HG02981 (cell line): ENCODE data around the gene XPO1.

Source experiments
- ATAC-seq: cut with Tn5 transposase; IDR thresholded peaks from one replicate; pipeline ENCODE4 v1.9.1; 2021; ENCODE audit warnings: mild to moderate bottlenecking, moderate library complexity; ENCODE audit not compliant: unreplicated experiment

XPO1 gene

GRCh38 chr2:61437170-61437569, 101.0 kb downstream of the XPO1 start:
- ATAC-seq, result no peak

DNA sequence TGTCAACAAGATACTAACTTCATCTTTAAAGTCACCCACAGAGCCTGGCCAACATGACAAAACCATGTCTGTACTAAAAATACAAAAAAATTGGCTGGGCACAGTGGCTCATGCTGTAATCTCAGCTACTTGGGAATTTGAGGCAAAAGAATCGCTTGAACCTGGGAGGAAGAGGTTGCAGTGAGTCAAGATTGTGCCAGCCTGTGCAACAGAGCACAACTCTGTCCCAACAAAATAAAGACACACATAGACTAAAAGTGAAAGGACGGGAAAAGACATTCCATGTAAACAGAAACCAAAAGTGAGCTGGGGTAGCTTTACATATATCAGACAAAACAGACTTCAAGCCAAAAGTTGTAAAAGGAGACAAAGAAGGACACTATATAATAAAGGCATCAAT, 102.1 kb downstream of the XPO1 start:
- ATAC-seq, result no peak

DNA sequence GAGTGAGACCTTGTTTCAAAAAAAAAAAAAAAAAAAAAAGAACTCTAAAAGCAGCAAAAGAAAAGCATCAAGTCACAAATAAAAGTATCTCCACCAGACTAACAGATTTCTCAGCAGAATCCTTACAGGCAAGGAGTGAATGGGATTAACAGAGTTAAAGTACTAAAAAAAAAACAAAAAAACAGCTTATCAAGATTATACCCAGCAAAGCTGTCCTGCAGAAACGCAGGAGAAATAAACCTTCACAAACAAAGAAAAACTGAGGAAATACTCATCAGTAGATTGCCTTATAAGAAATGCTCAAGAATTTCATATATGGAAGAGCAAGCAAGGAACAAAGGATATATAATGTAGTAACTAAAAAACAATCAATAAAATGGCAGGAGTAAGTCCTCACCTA, 102.9 kb downstream of the XPO1 start:
- ATAC-seq, result no peak

DNA sequence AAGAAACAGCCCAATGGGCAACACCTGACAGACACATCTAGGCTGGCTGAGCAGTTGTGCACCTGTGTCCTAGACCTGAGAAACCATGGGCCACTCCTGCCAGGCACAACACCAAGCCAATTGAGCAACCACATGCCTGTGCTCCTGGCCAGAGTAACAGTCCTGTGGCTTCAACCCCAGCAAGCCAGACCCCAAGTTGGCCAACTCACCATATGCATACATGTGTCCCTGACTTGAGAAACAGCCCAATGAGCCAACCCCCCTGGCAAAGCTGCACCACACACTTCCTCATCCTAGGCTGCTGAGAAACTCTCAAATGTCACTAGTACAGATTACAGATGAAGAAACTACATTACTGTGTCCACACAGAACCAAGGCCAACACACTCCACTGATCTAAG, 103.8 kb downstream of the XPO1 start:
- no peak for ATAC-seq

GRCh38 chr2:61433606-61434005, 104.5 kb downstream of the XPO1 start:
- ATAC-seq, result no peak

DNA sequence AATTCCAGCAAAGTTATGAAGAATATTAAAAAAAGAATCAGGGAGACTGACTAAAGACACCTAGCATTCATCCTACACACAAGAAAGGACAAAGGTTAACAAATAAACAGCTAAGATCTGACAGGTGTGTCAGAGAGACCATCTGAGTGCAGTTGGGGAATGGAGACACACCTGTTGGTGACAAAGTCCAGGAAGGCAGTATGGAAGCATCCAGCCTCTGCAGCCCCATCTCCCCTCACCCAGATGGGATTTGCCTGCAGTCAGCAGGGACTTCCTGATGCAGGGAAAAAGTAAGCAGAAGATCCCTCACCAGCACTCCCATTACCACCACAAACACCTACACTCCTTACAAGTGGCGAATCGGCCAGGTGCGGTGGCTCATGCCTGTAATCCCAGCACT, 105.2 kb downstream of the XPO1 start:
- ATAC-seq, result no peak

- ATAC-seq, result no peak
Observed at GRCh38 chr2:61431345-61431744, 106.8 kb downstream of the XPO1 start.
